HepG2 (cell line): Measurements from ENCODE around the gene HLCS. TPM values are rescaled to one million over a fixed set of nuclear protein-coding genes. Genes with fewer than 3 reads are reported as not detected.

ENCODE experiments used
- ATAC-seq: fragments of 200-7000 bp; cut with Tn5 transposase; 3 replicates; pipeline ENCODE4 v1.9.1; 2020; ENCODE audit warnings: mild to moderate bottlenecking, moderate library complexity
- BruUV-seq: library from RNA; stranded (reverse); fragments of 400-500 nt; replicated peaks from 2 replicates; lab custom pipeline; 2021; lab: Mats Ljungman, UMichigan
- CTCF ChIA-PET: fragments of 300-600 bp; formaldehyde crosslinking; extraction: SDS; loops from one replicate; lab custom pipeline; 2021; ENCODE audit warnings: low total read pairs, inconsistent platforms, low intra/inter-chr PET ratio; lab: Yijun Ruan, JAX
- POLR2A ChIA-PET: fragments of 350-600 bp; sonication (Branson Sonifier 250); formaldehyde crosslinking; loops from one replicate; lab custom pipeline; 2020; ENCODE audit warnings: antibody characterized with exemption, inconsistent platforms; lab: Yijun Ruan, JAX
- DNase-seq: peaks from one replicate; pipeline ENCODE4 v3.0.0-alpha.2; 2015; ENCODE audit warnings: low spot score
- FAIRE-seq: peaks from 3 replicates; lab custom pipeline; 2011; peaks lifted over from hg19 to GRCh38; lab: Jason Lieb, UNC
- H2AFZ ChIP-seq: one replicate; pipeline ENCODE4 v1.6.1; 2011; ENCODE audit warnings: low read length, inconsistent platforms
- H3K27ac ChIP-seq: fragments of 300-600 bp; 3 replicates; pipeline ENCODE4 v1.8.0; 2011; ENCODE audit warnings: mixed run types, mild to moderate bottlenecking, mixed read lengths, low read length, inconsistent platforms; ENCODE audit not compliant: insufficient read depth; ENCODE audit errors: extremely low read length
- H3K27me3 ChIP-seq, 2 experiments: fragments of 200-600 bp in 1 of 2; 2 replicates in 1 of 2; 3 replicates in 1 of 2; pipeline versions ENCODE4 v1.6.0 to v1.8.0; 2011; ENCODE audit warnings: low read length in 2 of 2, mild to moderate bottlenecking in 2 of 2, moderate library complexity in 2 of 2, inconsistent platforms in 1 of 2; ENCODE audit not compliant: insufficient read depth in 2 of 2, control insufficient read depth in 1 of 2
- H3K36me3 ChIP-seq, 2 experiments: fragments of 200-600 bp in 1 of 2; replicated peaks in 1 of 2; 2 replicates in 1 of 2; 3 replicates in 1 of 2; pipeline versions ENCODE4 v1.5.1 to v1.8.0; 2011; ENCODE audit warnings: low read length in 2 of 2, inconsistent platforms in 1 of 2; ENCODE audit not compliant: insufficient read depth in 2 of 2, control insufficient read depth in 1 of 2
- H3K4me1 ChIP-seq: 2 replicates; pipeline ENCODE4 v1.5.1; 2012; ENCODE audit warnings: low read length, inconsistent platforms; ENCODE audit not compliant: insufficient read depth
- H3K4me2 ChIP-seq: 2 replicates; pipeline ENCODE4 v1.6.0; 2011; ENCODE audit warnings: low read depth, low read length, inconsistent platforms
- H3K4me3 ChIP-seq, 3 experiments: fragments of 200-600 bp in 1 of 3; sonication (generic), shearing (Covaris generic) in 1 of 3; replicated peaks in 1 of 3; 2 replicates each; pipeline ENCODE4 v1.5.1; 2011 to 2016; ENCODE audit warnings: low read length in 3 of 3, inconsistent platforms in 2 of 3, low read depth in 2 of 3, mild to moderate bottlenecking in 2 of 3, control low read depth in 1 of 3, mixed read lengths in 1 of 3; ENCODE audit not compliant: insufficient read depth in 1 of 3
- H3K79me2 ChIP-seq: one replicate; pipeline ENCODE4 v1.6.1; 2011; ENCODE audit warnings: low read length, inconsistent platforms; ENCODE audit not compliant: insufficient read depth
- H3K9ac ChIP-seq: 2 replicates; pipeline ENCODE4 v1.6.0; 2011; ENCODE audit warnings: mild to moderate bottlenecking, low read depth, low read length, inconsistent platforms; ENCODE audit not compliant: insufficient read depth
- H3K9me3 ChIP-seq: 2 replicates; pipeline ENCODE4 v1.5.1; 2012; ENCODE audit warnings: mild to moderate bottlenecking, low read length
- H4K20me1 ChIP-seq: 2 replicates; pipeline ENCODE4 v1.6.0; 2011; ENCODE audit warnings: inconsistent platforms, mild to moderate bottlenecking, low read length, moderate library complexity; ENCODE audit not compliant: insufficient read depth
- NAIF1 ChIP-seq: sonication (generic); formaldehyde crosslinking; IDR thresholded peaks from 2 replicates; pipeline ENCODE4 v1.5.0; 2020; ENCODE audit warnings: mild to moderate bottlenecking, missing genetic modification reagents, borderline replicate concordance
- NCOA2 ChIP-seq: sonication (generic); formaldehyde crosslinking; IDR thresholded peaks from 2 replicates; pipeline ENCODE4 v1.8.0; 2022; ENCODE audit warnings: inconsistent platforms
- POLR2AphosphoS2 ChIP-seq: IDR thresholded peaks from 2 replicates; pipeline ENCODE4 v1.6.1; 2011; ENCODE audit warnings: low read depth, low read length, improper control_type of control experiment
- PRPF4 ChIP-seq: fragments of 200-400 bp; formaldehyde crosslinking; IDR thresholded peaks from 2 replicates; pipeline ENCODE4 v1.6.1; 2016; ENCODE audit warnings: low read length, low read depth; ENCODE audit not compliant: poor library complexity, severe bottlenecking
- ZFP41 ChIP-seq: sonication (generic); formaldehyde crosslinking; IDR thresholded peaks from 2 replicates; pipeline ENCODE4 v1.4.0; 2020; ENCODE audit warnings: mild to moderate bottlenecking, missing genetic modification reagents, borderline replicate concordance
- ZNF446 ChIP-seq: sonication (generic); formaldehyde crosslinking; IDR thresholded peaks from 2 replicates; pipeline ENCODE4 v1.5.0; 2020; ENCODE audit warnings: mild to moderate bottlenecking, missing genetic modification reagents
- ZNF512B ChIP-seq: sonication (generic); formaldehyde crosslinking; IDR thresholded peaks from 2 replicates; pipeline ENCODE4 v1.5.1; 2020; ENCODE audit warnings: missing genetic modification reagents, mild to moderate bottlenecking, borderline replicate concordance
- ZXDC ChIP-seq: sonication (generic); formaldehyde crosslinking; IDR thresholded peaks from 2 replicates; pipeline ENCODE4 v1.5.0; 2020; ENCODE audit warnings: mild to moderate bottlenecking, missing genetic modification reagents
- WGBS: methylation state at CpG from one replicate; pipeline ENCODE4 v1.1.6; 2017; ENCODE audit warnings: low lambda C conversion rate; 5-methylcytosine and 5-hydroxymethylcytosine counted together
- in situ Hi-C: cut with HindIII; loops from 2 replicates; pipeline ENCODE4 v1.10.0; 2017; ENCODE audit warnings: low pct_unique_long_range_greater_than_20kb; ENCODE audit not compliant: extremely low pct_ligation_motif_present
- intact Hi-C: fragments of 100-400 bp; cut with micrococcal nuclease; formaldehyde crosslinking; loops from one replicate; pipeline ENCODE4 v1.10.0; 2022; ENCODE audit not compliant: unreplicated experiment
- polyA plus RNA-seq, 8 experiments: library from polyadenylated mRNA; depleted of rRNA in 3 of 8; stranded (reverse) in 7 of 8; unstranded in 1 of 8; fragments of >200 nt; fragmentation: Illumina TruSeq in 4 of 8; extraction: Trizol in 4 of 8; gene quantifications; 2 replicates each; pipeline versions ENCODE4 v1.2.1 to v1.2.3, GENCODE V29; 2011 to 2016; ENCODE audit warnings: low read depth in 4 of 8, missing spikeins in 1 of 8, mixed read lengths in 1 of 8; ENCODE audit not compliant: insufficient read depth in 1 of 8
- total RNA-seq, 5 experiments: library from RNA; depleted of rRNA; stranded (reverse); fragments of >200 nt; fragmentation: Illumina TruSeq; extraction: Trizol; gene quantifications; 2 replicates each; pipeline ENCODE4 v1.2.3, GENCODE V29; 2016; ENCODE audit warnings: low read depth in 1 of 5

Gene HLCS
- total and polyA plus RNA-seq, 2 of the 13 experiments (the other 11 are each of a cell fraction or from before 2014, with no cell fraction given), result 7.9 to 12.3 TPM

- TF ChIP-seq ZNF512B (no peak), PRPF4 (no peak), NCOA2 (CRISPR knock-in tag) (no peak)
These were observed 231.3 kb downstream of the HLCS start (continued) for GRCh38 chr21:36735201-36735515.

- no peak overlapping the region for H3K4me2 ChIP-seq
- ChIA-PET CTCF (no interaction called here), POLR2A (no interaction called here)
- FAIRE-seq (no peak), ATAC-seq (no peak), DNase-seq (no peak)
- intact Hi-C loops, result no loop called here
- H3K27ac ChIP-seq, result no peak overlapping the region
- no TSS peak for BruUV-seq
- H4K20me1 ChIP-seq, result no peaks in the 10 kb centered on the region
- no peak overlapping the region for H3K4me3 ChIP-seq
- no peaks in the 10 kb centered on the region for H3K9me3 ChIP-seq
- 97% methylated on average over 6 of the region's 9 CpGs for WGBS
- no peaks in the 10 kb centered on the region for H3K79me2 ChIP-seq
- H2AFZ ChIP-seq, result no peak overlapping the region
- peaks cover 47% of the 10 kb centered on the region for H3K4me1 ChIP-seq
- in situ Hi-C loops, result no loop called here
- TF ChIP-seq ZFP41 (CRISPR knock-in tag) (no peak), POLR2AphosphoS2 (no peak), ZXDC (CRISPR knock-in tag) (no peak), ZNF446 (CRISPR knock-in tag) (no peak), NAIF1 (CRISPR knock-in tag) (no peak), PRPF4 (no peak)
- H3K9ac ChIP-seq, result no peak overlapping the region
- H3K36me3 ChIP-seq, result no peaks in the 10 kb centered on the region
- H3K27me3 ChIP-seq, result no peaks in the 10 kb centered on the region; a peak in 1 of 5 replicates
These were observed 231.9 kb downstream of the HLCS start for GRCh38 chr21:36734367-36735200.
